RWPE1 (cell line): Measurements from ENCODE around the gene LTBP4.
A peak's percentile ranks its signal among the peaks of the same experiment; 100 is the strongest.

Experiments used
- CTCF ChIA-PET: fragments of 350-600 bp; sonication (Branson Sonifier 250); formaldehyde crosslinking; extraction: SDS; loops from one replicate; lab custom pipeline; 2021; lab: Yijun Ruan, JAX
- POLR2A ChIA-PET: fragments of 400-600 bp; formaldehyde crosslinking; extraction: SDS; loops from one replicate; lab custom pipeline; 2020; ENCODE audit warnings: antibody characterized with exemption; ENCODE audit not compliant: low non-redundant PET; lab: Yijun Ruan, JAX
- DNase-seq: peaks from one replicate; pipeline ENCODE4 v3.0.0; 2012; ENCODE audit warnings: low spot score
- H3K27ac ChIP-seq: fragments of 450-650 bp; 2 replicates; pipeline ENCODE4 v1.5.1; 2017
- TF ChIP-seq, protein P1 (sequence below): fragments of 450-650 bp; conservative IDR thresholded peaks from 2 replicates; pipeline ENCODE4 v1.5.1; 2017; ENCODE audit warnings: low read depth, mild to moderate bottlenecking

LTBP4 gene

DNA sequence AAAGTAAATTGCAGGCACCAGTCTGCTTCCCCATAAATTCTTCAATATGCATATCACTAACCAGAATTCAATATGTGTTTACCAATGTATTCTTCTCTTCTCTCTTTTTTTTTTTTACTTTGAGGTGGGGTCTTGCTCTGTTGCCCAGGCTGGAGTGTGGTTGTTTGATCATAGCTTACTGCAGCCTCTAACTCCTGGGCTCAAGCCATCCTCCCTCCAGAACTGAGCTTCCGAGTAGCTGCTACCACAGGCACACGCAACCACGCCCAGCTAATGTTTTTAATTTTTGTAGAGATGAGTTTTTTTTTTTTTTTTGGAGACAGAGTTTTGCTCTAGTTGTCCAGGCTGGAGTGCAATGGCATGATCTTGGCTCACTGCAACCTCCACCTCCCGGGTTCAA is 16.8 kb downstream of the LTBP4 start:
- CTCF ChIA-PET: interaction anchor here (1.3 kb wide), 1 partner anchor 17 kb away, joined by 4 read pairs; no protein-coding TSS in a partner anchor
- peak overlapping the region; percentile 17; the same call in 1 of the 2 replicates for H3K27ac ChIP-seq
- DNase-seq: no peak
- POLR2A ChIA-PET: no interaction called here
- TF ChIP-seq, protein P1, sequence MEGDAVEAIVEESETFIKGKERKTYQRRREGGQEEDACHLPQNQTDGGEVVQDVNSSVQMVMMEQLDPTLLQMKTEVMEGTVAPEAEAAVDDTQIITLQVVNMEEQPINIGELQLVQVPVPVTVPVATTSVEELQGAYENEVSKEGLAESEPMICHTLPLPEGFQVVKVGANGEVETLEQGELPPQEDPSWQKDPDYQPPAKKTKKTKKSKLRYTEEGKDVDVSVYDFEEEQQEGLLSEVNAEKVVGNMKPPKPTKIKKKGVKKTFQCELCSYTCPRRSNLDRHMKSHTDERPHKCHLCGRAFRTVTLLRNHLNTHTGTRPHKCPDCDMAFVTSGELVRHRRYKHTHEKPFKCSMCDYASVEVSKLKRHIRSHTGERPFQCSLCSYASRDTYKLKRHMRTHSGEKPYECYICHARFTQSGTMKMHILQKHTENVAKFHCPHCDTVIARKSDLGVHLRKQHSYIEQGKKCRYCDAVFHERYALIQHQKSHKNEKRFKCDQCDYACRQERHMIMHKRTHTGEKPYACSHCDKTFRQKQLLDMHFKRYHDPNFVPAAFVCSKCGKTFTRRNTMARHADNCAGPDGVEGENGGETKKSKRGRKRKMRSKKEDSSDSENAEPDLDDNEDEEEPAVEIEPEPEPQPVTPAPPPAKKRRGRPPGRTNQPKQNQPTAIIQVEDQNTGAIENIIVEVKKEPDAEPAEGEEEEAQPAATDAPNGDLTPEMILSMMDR: no peak

- TF ChIP-seq, protein P1: no peak
- no peak for DNase-seq
- CTCF ChIA-PET: no interaction called here
- POLR2A ChIA-PET: interaction anchor here (0.6 kb wide), 2 partner anchors 762 to 1184 kb away, joined by 3 to 5 read pairs; partner anchors contain the start of gene RPS16
- no peak overlapping the region; the same call in 1 of the 2 replicates for H3K27ac ChIP-seq
These were observed 18.4 kb downstream of the LTBP4 start for GRCh38 chr19:40619333-40620160.

DNA sequence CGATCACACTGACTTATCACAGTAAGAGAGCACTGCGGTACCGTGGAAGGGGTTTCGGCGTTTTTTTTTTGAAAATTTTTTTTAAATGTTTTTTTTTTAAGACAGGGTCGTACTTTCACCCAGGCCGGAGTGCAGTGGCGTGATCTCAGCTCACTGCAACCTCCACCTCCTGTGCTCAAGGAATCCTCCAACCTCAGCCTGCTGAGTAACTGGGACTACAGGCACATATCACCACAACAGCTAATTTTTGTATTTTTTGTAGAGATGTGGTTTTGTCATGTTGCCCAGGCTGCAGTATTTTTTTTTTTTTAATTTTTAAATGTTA is 19.0 kb downstream of the LTBP4 start:
- POLR2A ChIA-PET: interaction anchor here (0.6 to 0.7 kb wide), 3 partner anchors 462 to 1185 kb away, joined by 3 to 5 read pairs (median 3); partner anchors contain the start of gene RPS16
- no peak for DNase-seq
- TF ChIP-seq, protein P1: no peak

DNA sequence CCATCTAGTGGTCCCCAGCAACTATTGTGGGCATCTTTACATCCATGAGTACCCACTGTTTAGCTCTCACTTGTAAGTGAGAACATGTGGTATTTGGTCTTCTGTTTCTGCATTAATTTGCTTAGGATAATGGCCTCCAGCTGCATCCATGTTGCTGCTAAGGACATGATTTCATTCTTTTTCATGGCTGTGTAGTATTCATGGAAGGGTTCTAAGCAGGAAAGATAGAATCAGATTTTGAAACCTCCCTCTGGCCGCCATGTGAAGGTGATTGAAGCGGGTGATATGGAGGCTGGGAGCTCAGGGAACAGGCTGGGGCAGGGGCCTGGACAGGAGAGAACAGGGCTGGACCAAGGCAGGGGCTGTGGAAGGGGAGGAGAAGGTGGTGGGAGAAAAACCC is 20.1 kb downstream of the LTBP4 start:
- POLR2A ChIA-PET: no interaction called here
- no peak for DNase-seq
- CTCF ChIA-PET: interaction anchor here (0.6 to 1.9 kb wide), 3 partner anchors 12 to 101 kb away, joined by 3 to 5 read pairs (median 4); no protein-coding TSS in a partner anchor
- H3K27ac ChIP-seq: 0 out of 2 replicates have a peak overlapping the region, but pooled peaks have one; percentile 3
- TF ChIP-seq, protein P1: no peak

More for the DNA sequence above, 19.0 kb downstream of the LTBP4 start:
- no peak overlapping the region for H3K27ac ChIP-seq
- CTCF ChIA-PET: interaction anchor here (0.7 to 1.9 kb wide), 2 partner anchors 15 to 174 kb away, joined by 3 to 5 read pairs; no protein-coding TSS in a partner anchor

GRCh38 chr19:40621966-40622772 is 21.0 kb downstream of the LTBP4 start:
- TF ChIP-seq, protein P1: no peak
- POLR2A ChIA-PET: no interaction called here
- peak overlapping the region; percentile 47 for H3K27ac ChIP-seq

GRCh38 chr19:40622773-40623075 is 21.6 kb downstream of the LTBP4 start:
- ChIA-PET CTCF (interaction anchor here (0.8 kb wide), 1 partner anchor 12 kb away, joined by 5 read pairs; no protein-coding TSS in a partner anchor), POLR2A (no interaction called here)
- TF ChIP-seq, protein P1: no peak
- H3K27ac ChIP-seq: peak overlapping the region; percentile 47
- no peak for DNase-seq

More at GRCh38 chr19:40621966-40622772, 21.0 kb downstream of the LTBP4 start:
- CTCF ChIA-PET: interaction anchor here (0.8 to 1.9 kb wide), 3 partner anchors 12 to 13 kb away, joined by 3 to 5 read pairs (median 5); no protein-coding TSS in a partner anchor
- no peak for DNase-seq
